Measurements from ENCODE around the gene LNX1.
"Not testable (repeated sequence)": the region's sequence is repeated elsewhere in the genome, so short reads cannot be mapped to it uniquely, and the experiment has no call there.

LNX1 gene

DNA sequence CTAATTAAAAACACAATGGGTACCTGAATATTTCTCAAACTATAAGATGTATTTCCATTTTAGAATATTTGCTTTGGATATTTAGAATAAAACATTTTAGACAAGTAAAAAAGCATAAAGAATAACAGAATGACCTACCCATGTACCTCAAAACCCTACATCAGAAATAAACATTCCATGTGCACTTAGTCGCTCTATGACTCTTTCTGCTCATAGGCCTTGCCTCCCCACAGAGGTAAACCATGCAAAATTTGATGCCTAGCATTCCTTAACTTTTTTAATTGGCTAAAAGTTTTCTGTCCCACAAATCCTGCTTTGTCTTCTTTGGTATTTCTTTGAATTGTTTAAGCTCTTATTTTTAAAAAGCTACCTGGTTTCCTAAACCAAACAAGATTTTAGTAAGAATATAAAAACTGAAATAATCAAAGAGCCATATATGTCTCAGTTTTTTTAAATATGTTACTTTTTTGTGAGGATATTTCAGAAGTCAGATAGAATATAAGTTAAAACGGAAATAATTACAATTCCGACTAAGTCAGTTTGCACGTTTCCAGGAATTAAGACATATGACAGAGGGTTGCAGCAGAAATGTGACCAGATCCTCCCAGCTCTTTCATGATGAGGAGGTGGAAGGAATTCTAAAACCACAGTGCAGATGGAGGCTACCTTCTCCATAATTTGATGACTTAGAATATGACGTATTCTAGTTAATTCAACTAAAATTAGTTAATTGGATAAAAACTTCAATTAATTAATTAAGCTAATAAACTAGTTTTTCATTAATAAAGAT is 111.4 kb downstream of the LNX1 start:
- no peak for TF ChIP-seq ZFX (IDR thresholded peaks at IDR 0.05)
- TF ChIP-seq, protein P1, sequence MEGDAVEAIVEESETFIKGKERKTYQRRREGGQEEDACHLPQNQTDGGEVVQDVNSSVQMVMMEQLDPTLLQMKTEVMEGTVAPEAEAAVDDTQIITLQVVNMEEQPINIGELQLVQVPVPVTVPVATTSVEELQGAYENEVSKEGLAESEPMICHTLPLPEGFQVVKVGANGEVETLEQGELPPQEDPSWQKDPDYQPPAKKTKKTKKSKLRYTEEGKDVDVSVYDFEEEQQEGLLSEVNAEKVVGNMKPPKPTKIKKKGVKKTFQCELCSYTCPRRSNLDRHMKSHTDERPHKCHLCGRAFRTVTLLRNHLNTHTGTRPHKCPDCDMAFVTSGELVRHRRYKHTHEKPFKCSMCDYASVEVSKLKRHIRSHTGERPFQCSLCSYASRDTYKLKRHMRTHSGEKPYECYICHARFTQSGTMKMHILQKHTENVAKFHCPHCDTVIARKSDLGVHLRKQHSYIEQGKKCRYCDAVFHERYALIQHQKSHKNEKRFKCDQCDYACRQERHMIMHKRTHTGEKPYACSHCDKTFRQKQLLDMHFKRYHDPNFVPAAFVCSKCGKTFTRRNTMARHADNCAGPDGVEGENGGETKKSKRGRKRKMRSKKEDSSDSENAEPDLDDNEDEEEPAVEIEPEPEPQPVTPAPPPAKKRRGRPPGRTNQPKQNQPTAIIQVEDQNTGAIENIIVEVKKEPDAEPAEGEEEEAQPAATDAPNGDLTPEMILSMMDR (conservative IDR thresholded peaks at IDR 0.05): no peak
- H3K27ac ChIP-seq: no peak overlapping the region

- no peak for TF ChIP-seq ZFX (IDR thresholded peaks at IDR 0.05)
- TF ChIP-seq, protein P1 (conservative IDR thresholded peaks at IDR 0.05): no peak
- no peak overlapping the region for H3K27ac ChIP-seq
Observed at GRCh38 chr4:53478671-53479456, 112.4 kb downstream of the LNX1 start.

- TF ChIP-seq ZFX (IDR thresholded peaks at IDR 0.05): no peak
- TF ChIP-seq, protein P1 (conservative IDR thresholded peaks at IDR 0.05): no peak
Observed at GRCh38 chr4:53477636-53478035, 113.7 kb downstream of the LNX1 start.

GRCh38 chr4:53477038-53477565 is 114.2 kb downstream of the LNX1 start:
- no peak overlapping the region for H3K27ac ChIP-seq
- no peak for TF ChIP-seq ZFX (IDR thresholded peaks at IDR 0.05)
- TF ChIP-seq, protein P1 (conservative IDR thresholded peaks at IDR 0.05): no peak

More at GRCh38 chr4:53477636-53478035, 113.7 kb downstream of the LNX1 start:
- no peak overlapping the region for H3K27ac ChIP-seq

DNA sequence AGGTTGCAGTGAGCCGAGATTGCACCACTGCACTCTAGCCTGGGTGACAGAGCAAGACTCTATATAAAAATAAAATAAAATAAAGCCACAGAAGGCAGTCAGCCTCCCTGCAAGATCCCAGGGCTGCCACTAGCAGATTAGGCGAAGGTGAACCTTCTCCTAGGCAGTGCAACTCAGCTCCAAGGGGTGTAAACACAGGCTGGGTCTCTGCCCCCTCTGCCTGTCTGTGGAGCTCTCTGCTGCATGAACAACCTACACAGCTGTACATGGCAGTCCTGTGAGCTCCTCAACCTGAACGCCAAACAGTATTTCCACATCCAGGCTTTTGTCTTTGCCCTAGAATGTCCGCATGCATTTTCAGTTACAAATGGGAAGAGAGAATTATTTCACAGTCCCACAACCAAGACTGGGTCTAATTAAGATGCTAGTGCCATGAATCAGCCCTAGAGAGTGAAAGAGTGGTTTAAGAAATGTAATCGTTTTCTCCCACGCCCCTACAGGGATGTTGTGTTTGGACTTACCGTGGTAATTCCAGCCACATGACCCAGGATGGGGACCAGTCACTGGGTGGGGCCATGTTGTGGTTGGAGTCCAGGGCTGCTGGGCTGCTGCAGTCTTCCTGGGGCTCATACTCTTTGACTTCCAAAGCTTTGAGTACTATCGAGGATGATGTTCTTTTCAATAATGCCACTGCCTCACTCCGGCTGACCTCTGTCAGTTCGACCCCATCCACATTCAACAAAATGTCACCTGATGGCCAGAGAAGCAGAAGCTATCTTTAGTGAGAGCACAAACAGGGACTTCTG is 114.9 kb downstream of the LNX1 start:
- TF ChIP-seq ZFX (IDR thresholded peaks at IDR 0.05): no peak
- TF ChIP-seq, protein P1 (conservative IDR thresholded peaks at IDR 0.05): no peak
- no peak overlapping the region for H3K27ac ChIP-seq

DNA sequence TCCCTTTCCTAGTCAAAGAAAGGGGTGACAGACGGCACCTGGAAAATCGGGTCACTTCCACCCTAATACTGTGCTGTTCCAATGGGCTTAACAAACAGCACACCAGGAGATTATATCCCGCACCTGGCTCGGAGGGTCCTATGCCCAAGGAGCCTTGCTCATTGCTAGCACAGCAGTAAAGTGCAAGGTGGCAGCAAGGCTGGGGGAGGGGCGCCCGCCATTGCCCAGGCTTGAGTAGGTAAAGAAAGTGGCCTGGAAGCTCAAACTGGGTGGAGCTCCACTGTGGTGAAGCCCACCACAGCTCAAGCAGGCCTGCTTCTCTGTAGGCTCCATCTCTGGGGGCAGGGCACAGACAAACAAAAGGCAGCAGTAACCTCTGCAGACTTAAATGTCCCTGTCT is 124.7 kb downstream of the LNX1 start:
- H3K27ac ChIP-seq: not testable (repeated sequence)

DNA sequence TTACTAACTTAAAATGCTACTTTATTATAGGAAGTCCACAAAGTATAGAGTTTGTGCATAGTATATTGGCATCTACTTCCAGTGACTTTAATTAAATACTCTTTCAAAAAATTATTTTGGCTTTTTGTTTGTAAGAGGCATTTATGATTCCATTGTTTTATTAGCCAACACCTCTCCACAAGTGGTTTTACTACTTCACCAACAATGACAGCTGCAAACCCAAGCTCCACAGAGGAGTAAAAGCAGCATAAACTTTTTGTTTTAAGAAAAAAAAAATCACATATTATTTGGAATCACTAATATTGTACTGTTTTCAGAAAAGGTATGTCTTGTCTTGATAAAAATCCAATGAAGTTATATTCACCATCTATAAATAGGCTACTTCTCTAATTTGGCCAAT is 125.4 kb downstream of the LNX1 start:
- H3K27ac ChIP-seq: no peak overlapping the region
- no peak for TF ChIP-seq ZFX (IDR thresholded peaks at IDR 0.05)
- TF ChIP-seq, protein P1 (conservative IDR thresholded peaks at IDR 0.05): no peak

Data from C4-2B (cell line).